ENCODE measurements around the gene SLC27A5.
"Not testable (repeated sequence)": the region's sequence is repeated elsewhere in the genome, so short reads cannot be mapped to it uniquely, and the experiment has no call there.

The SLC27A5 gene

GRCh38 chr19:58519355-58520256 is 7.8 kb upstream of the SLC27A5 start, which contains the start of gene ZBTB45:
TSS of gene ZBTB45 (minus strand) at chr19:58519810. CDS start at chr19:58517673, 2,137 bp downstream.
- peak; percentile 95 for DNase-seq

DNA sequence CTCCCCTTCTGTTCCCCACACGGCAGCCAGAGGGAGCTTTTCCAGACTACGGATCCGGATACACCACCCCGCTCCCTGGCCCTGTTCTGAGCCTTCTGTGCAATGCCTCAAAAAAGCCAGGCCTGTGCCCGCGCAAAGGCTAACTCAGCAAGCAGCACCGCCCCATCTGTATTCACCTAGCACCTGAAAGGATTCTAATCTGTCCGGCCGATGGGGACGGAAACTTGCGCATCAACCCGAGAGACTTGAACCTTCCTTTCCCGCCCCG is 7.2 kb upstream of the SLC27A5 start:
- peak; percentile 67 for DNase-seq

DNA sequence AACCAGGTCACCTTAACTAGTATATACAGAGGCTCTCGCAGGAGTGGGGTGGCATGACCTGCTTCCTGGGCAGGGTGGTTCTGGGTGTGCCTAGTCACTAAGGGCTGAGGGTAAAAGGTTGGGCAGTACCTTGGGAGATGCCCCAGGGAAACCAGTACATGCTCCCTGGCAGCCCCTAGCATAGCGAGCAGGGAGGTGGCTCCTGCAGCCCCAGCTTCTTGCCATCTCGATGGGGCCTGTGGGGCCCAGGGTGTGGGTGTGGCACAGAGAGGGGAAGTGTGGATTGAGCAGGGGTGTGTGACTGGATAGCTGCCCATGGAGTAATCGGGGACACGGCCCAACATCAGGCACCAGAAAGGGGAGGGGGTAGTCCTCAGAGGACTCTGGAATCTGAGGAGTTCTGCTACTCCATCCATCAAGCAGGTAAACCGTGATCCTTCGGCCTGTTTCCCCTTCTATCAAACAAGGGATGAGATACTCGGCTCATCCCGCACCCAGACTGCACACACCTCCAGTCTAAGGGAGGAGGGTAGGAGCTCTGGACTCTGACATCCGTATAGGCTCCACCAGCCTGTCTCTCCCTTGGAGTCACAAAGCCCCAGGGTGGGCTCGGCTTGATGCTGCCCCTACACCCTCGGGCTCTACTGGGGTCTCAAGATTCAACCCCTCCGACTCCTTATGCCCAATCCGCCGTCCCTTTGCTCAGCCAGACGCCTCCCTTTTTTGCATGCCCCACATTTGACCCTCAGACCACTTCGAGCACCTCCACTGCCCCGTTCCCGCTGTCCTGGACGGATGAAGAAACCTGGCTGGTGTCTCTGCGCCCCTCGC is 6.7 kb upstream of the SLC27A5 start:
- DNase-seq, result no peak

DNA sequence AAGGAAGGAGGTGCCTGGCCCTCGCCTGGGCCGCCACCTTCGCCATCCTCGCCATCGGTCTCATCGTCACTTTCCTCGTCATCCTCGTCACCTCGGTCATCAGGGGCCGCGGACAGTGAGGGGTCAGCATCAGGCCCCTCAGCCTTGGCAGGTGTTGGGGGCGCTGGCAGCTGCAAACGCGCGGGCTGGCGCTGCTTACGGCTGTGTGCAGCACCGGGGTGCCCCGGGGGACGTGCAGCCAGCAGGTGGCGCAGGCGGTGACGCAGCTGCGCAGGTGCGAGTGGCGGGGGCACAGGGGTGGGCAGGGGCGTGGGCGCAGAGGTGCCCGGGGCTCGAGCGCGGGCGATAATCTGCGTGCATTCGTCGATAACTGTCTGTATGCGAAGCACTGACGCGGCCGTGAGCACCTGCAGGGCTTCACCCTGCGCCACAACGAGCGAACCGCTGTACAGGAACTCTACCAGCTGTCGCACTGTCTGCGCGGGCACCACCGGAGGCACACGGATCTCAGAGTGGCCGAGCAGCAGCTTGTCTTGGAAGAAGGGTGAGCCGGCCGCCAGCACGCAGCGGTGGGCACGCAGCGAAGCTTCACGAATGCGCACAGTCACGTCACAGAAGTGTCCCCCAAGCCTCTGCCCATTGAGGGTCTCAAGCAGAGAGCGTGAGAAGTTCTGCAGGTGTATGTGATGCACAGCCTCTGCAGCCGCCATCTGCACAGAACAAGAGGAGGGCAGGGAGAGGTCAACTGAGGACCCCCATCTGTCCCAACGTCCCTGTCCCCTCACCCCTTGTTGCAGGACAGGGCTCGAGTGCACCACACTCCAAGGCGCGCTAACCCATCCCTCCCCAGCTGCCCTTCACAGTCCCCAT is 5.4 kb upstream of the SLC27A5 start:
- DNase-seq, result no peak

DNA sequence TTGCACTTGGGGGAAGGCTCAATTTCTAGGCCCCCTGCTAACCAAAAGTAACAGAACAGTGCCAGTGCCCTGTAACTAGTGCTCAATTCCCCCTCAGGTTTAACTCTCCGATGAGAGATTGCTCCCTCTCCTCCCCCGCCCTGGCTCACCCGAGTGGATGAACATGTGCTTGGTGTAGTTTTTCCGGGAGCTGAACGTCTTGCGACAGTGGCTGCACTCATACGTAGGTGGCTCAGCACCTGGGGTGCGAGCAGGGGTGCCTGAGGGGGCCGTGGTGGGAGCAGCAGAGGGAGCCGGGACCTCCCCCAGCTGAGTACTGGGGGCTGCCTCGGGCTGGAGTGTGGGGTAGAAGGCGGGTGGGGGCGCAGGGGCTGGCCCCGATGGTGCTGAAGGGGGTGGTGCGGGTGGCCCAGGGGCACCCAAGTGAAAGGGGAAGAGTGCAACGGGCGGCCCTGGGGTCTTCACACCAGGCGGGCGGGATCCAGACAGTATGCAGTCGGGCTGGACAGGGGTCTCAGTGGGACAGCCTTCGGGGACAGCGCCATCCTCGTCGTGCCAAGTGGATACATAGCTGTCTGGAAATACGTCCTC is 4.5 kb upstream of the SLC27A5 start:
- DNase-seq, result no peak

- DNase-seq, result no peak
Observed at GRCh38 chr19:58515259-58515658, 3.5 kb upstream of the SLC27A5 start.

- DNase-seq, result no peak
Observed at GRCh38 chr19:58514564-58515022, 2.8 kb upstream of the SLC27A5 start.

- peak; percentile 73 for DNase-seq
Observed at GRCh38 chr19:58513694-58514563, 2.1 kb upstream of the SLC27A5 start.

- no peak for DNase-seq
Observed at GRCh38 chr19:58513213-58513693, 1.5 kb upstream of the SLC27A5 start.

GRCh38 chr19:58510084-58510862 is 1.5 kb downstream of the SLC27A5 start:
- no peak for DNase-seq

- no peak for DNase-seq
Observed at GRCh38 chr19:58509731-58510083, 2.1 kb downstream of the SLC27A5 start.

GRCh38 chr19:58507602-58508223 is 4.1 kb downstream of the SLC27A5 start:
- not testable (repeated sequence) for DNase-seq

DNA sequence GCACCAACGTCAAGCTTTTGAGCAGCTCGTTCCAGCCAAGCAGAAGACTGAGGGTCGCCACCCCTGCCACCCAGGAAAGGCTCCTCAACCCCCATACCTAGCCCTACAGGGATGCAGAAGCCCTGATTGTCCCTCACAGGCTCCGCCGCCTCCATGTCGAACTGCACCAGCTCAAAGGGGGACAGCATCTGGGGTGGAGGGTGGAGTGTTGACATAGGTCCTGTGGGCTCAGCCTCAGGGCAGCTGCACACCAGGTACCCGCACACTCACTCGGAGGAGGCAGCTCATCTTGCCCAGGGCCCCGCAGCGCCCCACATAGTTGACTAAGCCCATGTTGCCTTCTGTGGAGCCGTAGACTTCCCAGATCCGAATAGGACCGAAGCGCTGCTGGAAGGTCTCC is 11.6 kb downstream of the SLC27A5 start:
- DNase-seq, result no peak

DNA sequence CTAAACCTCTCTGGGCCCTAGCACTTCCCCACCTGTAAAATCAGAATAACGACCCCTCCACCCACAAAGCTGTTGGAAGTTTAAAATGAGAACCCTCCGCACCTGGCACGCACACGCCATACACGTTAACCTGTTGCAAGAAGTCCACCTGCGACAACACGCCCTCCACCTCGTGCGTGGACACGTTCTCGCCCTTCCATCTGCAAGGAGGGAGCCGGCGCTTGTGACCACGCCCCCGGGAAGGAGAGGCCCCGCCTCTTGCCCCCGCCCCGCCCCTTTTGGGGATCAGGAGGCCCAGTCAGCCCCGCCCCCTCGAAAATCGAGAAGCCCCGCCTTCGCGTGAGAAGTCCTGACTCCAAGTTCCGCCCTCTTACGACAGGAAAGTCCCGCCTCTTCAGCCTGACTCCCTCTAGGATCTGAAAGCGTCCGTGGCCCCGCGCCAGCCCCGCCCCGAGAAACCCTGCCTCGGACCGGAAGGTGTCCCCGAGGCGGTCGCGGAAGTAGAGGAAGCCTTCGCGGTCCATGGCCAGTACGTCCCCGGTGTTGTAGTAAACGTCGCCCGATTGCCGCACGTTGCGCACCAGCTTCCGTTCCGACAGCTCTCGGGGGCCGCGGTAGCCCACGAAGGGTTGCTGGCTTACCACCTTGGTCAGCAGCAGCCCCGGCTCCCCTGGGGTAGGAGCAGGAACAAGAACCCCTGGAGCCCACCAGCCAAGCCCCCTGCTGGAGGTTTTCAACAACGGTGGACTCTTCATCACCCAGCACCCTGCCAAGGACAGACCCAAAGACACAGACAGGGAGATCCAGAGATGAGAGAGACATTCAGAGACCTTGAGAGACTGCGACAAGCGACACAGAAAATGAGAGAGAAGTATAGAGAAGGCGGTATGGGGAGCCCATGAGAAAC is 12.5 kb downstream of the SLC27A5 start:
- DNase-seq, result peak; percentile 98

- DNase-seq, result no peak
Observed at GRCh38 chr19:58498316-58499020, 13.3 kb downstream of the SLC27A5 start.

- no peak for DNase-seq
Observed at GRCh38 chr19:58497634-58498170, 14.1 kb downstream of the SLC27A5 start.

DNA sequence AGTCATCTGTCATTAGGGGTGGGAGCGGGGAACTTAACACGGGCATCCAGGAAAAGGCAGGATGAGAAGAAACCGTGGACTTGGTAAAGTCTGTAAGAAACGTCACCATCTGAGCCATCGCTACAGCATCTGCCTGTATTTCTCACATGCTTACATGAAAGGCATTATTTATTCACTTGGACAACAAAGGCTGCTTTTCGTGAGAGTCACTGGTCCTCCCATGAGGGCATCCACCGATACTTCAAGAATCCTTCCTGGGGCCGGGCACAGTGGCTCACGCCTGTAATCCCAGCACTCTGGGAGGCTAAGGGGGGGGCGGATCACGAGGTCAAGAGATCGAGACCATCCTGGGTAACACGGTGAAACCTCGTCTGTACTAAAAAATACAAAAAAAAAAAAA is 19.5 kb downstream of the SLC27A5 start:
- DNase-seq, result no peak

DNA sequence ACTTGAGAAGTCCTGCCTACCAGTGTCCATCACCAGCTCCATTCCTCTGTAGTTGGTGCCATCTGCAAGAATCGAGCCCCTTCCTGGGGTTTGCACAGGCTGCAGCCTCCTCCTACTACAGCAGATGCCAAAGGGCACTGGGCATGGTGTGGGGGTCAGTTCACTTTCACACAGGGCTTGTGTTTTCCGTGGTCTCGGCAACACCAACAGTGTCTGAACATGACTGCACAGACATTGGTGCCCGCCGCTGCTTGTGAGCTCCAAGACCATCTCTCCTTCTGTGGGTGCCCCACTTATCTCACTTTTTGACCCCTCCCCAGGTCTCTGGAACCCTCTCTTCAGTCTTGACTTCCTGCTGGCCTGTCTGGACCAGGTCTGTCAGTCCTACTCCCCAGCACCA is 20.4 kb downstream of the SLC27A5 start:
- no peak for DNase-seq
